H9 (cell line): Measurements from ENCODE around the gene STXBP6. TPM values are rescaled to one million over a fixed set of nuclear protein-coding genes. Genes with fewer than 3 reads are reported as not detected.

Experiments used
- DNase-seq: peaks from one replicate; pipeline ENCODE4 v3.0.0-alpha.2; 2017
- H2AFZ ChIP-seq: one replicate; pipeline ENCODE4 v1.6.1; 2013; ENCODE audit warnings: mild to moderate bottlenecking, low read length, control low read depth, moderate library complexity
- H2AK5ac ChIP-seq: 2 replicates; pipeline ENCODE4 v1.6.1; 2013; ENCODE audit warnings: low read length, control low read depth, mixed read lengths; ENCODE audit not compliant: insufficient read length
- H2BK120ac ChIP-seq: one replicate; pipeline ENCODE4 v1.6.1; 2013; ENCODE audit warnings: low read depth, mild to moderate bottlenecking, low read length, control low read depth, inconsistent platforms; ENCODE audit not compliant: poor library complexity, severe bottlenecking
- H2BK12ac ChIP-seq: 2 replicates; pipeline ENCODE4 v1.6.1; 2013; ENCODE audit warnings: low read length, control low read depth, mixed read lengths, low read depth; ENCODE audit not compliant: insufficient read length
- H2BK15ac ChIP-seq: 2 replicates; pipeline ENCODE4 v1.6.1; 2013; ENCODE audit warnings: low read depth, low read length, control low read depth
- H2BK20ac ChIP-seq: one replicate; pipeline ENCODE4 v1.6.1; 2013; ENCODE audit warnings: low read depth, mild to moderate bottlenecking, low read length, control low read depth, inconsistent platforms; ENCODE audit not compliant: poor library complexity, severe bottlenecking
- H2BK5ac ChIP-seq: 2 replicates; pipeline ENCODE4 v1.6.1; 2013; ENCODE audit warnings: low read length, control low read depth, mixed read lengths; ENCODE audit not compliant: insufficient read length
- H3K14ac ChIP-seq: 2 replicates; pipeline ENCODE4 v1.6.1; 2013; ENCODE audit warnings: low read length, control low read depth; ENCODE audit not compliant: insufficient read depth
- H3K18ac ChIP-seq: 2 replicates; pipeline ENCODE4 v1.6.1; 2013; ENCODE audit warnings: low read depth, mild to moderate bottlenecking, mixed read lengths, low read length, control low read depth; ENCODE audit not compliant: insufficient read length
- H3K23ac ChIP-seq: 2 replicates; pipeline ENCODE4 v1.6.1; 2013; ENCODE audit warnings: low read length, control low read depth, mixed read lengths, low read depth; ENCODE audit not compliant: insufficient read length
- H3K23me2 ChIP-seq: 2 replicates; pipeline ENCODE4 v1.6.1; 2013; ENCODE audit warnings: low read depth, mild to moderate bottlenecking, mixed read lengths, low read length, control low read depth; ENCODE audit not compliant: insufficient read length, poor library complexity, severe bottlenecking
- H3K27ac ChIP-seq: 2 replicates; pipeline ENCODE4 v1.5.1; 2013; ENCODE audit warnings: low read length, control low read depth, mixed read lengths, low read depth; ENCODE audit not compliant: insufficient read length
- H3K27me3 ChIP-seq: 2 replicates; pipeline ENCODE4 v1.6.1; 2013; ENCODE audit warnings: low read length, control low read depth, inconsistent platforms; ENCODE audit not compliant: insufficient read depth
- H3K4ac ChIP-seq: 2 replicates; pipeline ENCODE4 v1.6.1; 2013; ENCODE audit warnings: low read depth, mild to moderate bottlenecking, control low read depth, inconsistent platforms, low read length, moderate library complexity
- H3K4me1 ChIP-seq: 2 replicates; pipeline ENCODE4 v1.6.1; 2013; ENCODE audit warnings: low read length, control low read depth, inconsistent platforms; ENCODE audit not compliant: insufficient read depth
- H3K4me2 ChIP-seq: 2 replicates; pipeline ENCODE4 v1.6.1; 2013; ENCODE audit warnings: low read length, control low read depth, mixed read lengths; ENCODE audit not compliant: insufficient read length, insufficient read depth
- H3K56ac ChIP-seq: 2 replicates; pipeline ENCODE4 v1.6.1; 2013; ENCODE audit warnings: low read depth, mild to moderate bottlenecking, mixed read lengths, low read length, control low read depth; ENCODE audit not compliant: insufficient read length
- H3K79me1 ChIP-seq: 2 replicates; pipeline ENCODE4 v1.6.1; 2013; ENCODE audit warnings: low read depth, mild to moderate bottlenecking, moderate library complexity, low read length, control low read depth, inconsistent platforms; ENCODE audit not compliant: insufficient read depth, poor library complexity, severe bottlenecking
- H3K79me2 ChIP-seq: 2 replicates; pipeline ENCODE4 v1.6.1; 2013; ENCODE audit warnings: low read length, control low read depth, inconsistent platforms; ENCODE audit not compliant: insufficient read depth
- H3K9ac ChIP-seq: 2 replicates; pipeline ENCODE4 v1.6.1; 2013; ENCODE audit warnings: low read length, control low read depth, mixed read lengths; ENCODE audit not compliant: insufficient read length; ENCODE audit errors: extremely low read depth
- H3K9me3 ChIP-seq: one replicate; pipeline ENCODE4 v1.6.1; 2013; ENCODE audit warnings: low read depth, low read length, inconsistent platforms; ENCODE audit not compliant: control insufficient read depth
- H3T11ph ChIP-seq: one replicate; pipeline ENCODE4 v1.6.1; 2013; ENCODE audit warnings: mild to moderate bottlenecking, low read length, control low read depth, inconsistent platforms
- H4K20me1 ChIP-seq: one replicate; pipeline ENCODE4 v1.6.1; 2013; ENCODE audit not compliant: control insufficient read depth, insufficient read length, insufficient read depth
- H4K5ac ChIP-seq: 2 replicates; pipeline ENCODE4 v1.6.1; 2013; ENCODE audit warnings: low read depth, mild to moderate bottlenecking, mixed read lengths, low read length, control low read depth; ENCODE audit not compliant: insufficient read length
- H4K8ac ChIP-seq: replicated peaks from 2 replicates; pipeline ENCODE4 v1.6.1; 2013; ENCODE audit warnings: low read length, control low read depth, mixed read lengths, low read depth; ENCODE audit not compliant: insufficient read length
- H4K91ac ChIP-seq: 2 replicates; pipeline ENCODE4 v1.6.1; 2013; ENCODE audit warnings: low read depth, mild to moderate bottlenecking, moderate library complexity, mixed read lengths, low read length, control low read depth; ENCODE audit not compliant: insufficient read length
- H3K27ac Mint-ChIP-seq, 3 experiments: 2 replicates in 2 of 3; 3 replicates in 1 of 3; pipeline ENCODE4 v1.8.0; 2020 to 2021; ENCODE audit warnings: mixed read lengths in 3 of 3, mild to moderate bottlenecking in 1 of 3, moderate library complexity in 1 of 3
- H3K27me3 Mint-ChIP-seq: 2 replicates; pipeline ENCODE4 v1.8.0; 2021; ENCODE audit warnings: low read depth, mild to moderate bottlenecking, moderate library complexity, mixed read lengths
- H3K36me3 Mint-ChIP-seq, 3 experiments: 2 replicates in 2 of 3; 3 replicates in 1 of 3; pipeline ENCODE4 v1.8.0; 2020 to 2021; ENCODE audit warnings: low read depth in 3 of 3, mixed read lengths in 3 of 3; ENCODE audit not compliant: insufficient read depth in 1 of 3
- H3K4me1 Mint-ChIP-seq, 2 experiments: 2 replicates each; pipeline ENCODE4 v1.8.0; 2020; ENCODE audit warnings: mixed read lengths in 2 of 2
- H3K4me3 Mint-ChIP-seq, 2 experiments: 2 replicates in 1 of 2; 3 replicates in 1 of 2; pipeline ENCODE4 v1.8.0; 2020 to 2021; ENCODE audit warnings: mild to moderate bottlenecking in 2 of 2, mixed read lengths in 2 of 2, moderate library complexity in 1 of 2
- H3K9me3 Mint-ChIP-seq, 2 experiments: 2 replicates in 1 of 2; 3 replicates in 1 of 2; pipeline ENCODE4 v1.8.0; 2020; ENCODE audit warnings: mild to moderate bottlenecking in 2 of 2, mixed read lengths in 2 of 2, moderate library complexity in 1 of 2
- WGBS: extraction: QIAGEN DNeasy Blood & Tissue Kit; methylation state at CpG from one replicate; pipeline ENCODE4 v1.1.7; 2013; ENCODE audit warnings: missing lambda C conversion rate, low lambda C conversion rate, mixed read lengths; ENCODE audit not compliant: insufficient read length; ENCODE audit errors: extremely low coverage; 5-methylcytosine and 5-hydroxymethylcytosine counted together
- total RNA-seq: library from RNA; stranded (reverse); gene quantifications from 2 replicates; pipeline ENCODE4 v1.2.1, GENCODE V29; 2021
- TF ChIP-seq, protein P1 (sequence below): fragments of 200-600 bp; sonication (generic); conservative IDR thresholded peaks from 3 replicates; pipeline ENCODE4 v1.8.0; 2021; ENCODE audit warnings: antibody characterized with exemption, mild to moderate bottlenecking

STXBP6 gene
- total RNA-seq, 1 experiment from 2014 or later: 3.6 TPM

DNA sequence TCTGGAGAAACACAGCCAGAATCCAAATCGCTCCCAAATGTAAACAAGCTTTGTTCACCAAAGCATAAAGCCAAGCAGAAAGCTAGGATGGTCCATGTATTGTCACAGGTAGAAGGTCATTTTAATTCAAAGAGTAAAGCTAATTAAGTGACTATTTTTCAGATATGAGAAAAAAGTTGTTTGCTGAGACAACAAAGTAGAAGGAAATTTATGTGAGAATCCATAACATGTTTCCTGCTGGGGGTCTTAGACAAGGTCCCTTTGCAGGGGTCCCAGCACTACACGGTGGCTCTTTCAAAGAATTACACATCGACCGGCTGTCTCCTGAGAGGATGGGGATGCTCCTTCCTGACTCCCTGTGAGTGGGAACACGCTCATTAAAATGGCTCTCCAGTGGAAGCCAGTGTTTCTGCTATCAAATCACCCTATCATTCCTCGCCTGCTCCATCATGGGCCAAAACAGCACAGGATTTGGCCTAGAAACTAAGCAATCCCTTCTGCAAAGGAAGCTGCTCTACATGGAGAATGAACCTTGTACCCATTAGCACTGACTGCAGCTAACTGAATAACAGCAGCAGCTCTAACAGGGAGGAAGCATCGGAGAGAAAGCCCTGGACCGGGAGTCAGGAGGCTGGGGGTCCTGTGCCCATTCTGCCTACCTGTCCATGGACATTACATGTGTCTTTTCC, 175.3 kb downstream of the STXBP6 start:
- no peak overlapping the region for H3K18ac ChIP-seq
- no CpG with 5 or more reads among the region's 8 CpGs for WGBS
- no peak overlapping the region for H3K27ac ChIP-seq
- no peaks in the 10 kb centered on the region for H4K20me1 ChIP-seq
- no peak overlapping the region for H3K23ac ChIP-seq
- no peak overlapping the region for H3K14ac ChIP-seq
- no peak overlapping the region for H2AK5ac ChIP-seq
- no peak overlapping the region for H3T11ph ChIP-seq
- TF ChIP-seq, protein P1, sequence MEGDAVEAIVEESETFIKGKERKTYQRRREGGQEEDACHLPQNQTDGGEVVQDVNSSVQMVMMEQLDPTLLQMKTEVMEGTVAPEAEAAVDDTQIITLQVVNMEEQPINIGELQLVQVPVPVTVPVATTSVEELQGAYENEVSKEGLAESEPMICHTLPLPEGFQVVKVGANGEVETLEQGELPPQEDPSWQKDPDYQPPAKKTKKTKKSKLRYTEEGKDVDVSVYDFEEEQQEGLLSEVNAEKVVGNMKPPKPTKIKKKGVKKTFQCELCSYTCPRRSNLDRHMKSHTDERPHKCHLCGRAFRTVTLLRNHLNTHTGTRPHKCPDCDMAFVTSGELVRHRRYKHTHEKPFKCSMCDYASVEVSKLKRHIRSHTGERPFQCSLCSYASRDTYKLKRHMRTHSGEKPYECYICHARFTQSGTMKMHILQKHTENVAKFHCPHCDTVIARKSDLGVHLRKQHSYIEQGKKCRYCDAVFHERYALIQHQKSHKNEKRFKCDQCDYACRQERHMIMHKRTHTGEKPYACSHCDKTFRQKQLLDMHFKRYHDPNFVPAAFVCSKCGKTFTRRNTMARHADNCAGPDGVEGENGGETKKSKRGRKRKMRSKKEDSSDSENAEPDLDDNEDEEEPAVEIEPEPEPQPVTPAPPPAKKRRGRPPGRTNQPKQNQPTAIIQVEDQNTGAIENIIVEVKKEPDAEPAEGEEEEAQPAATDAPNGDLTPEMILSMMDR: no peak
- Mint-ChIP-seq H3K27ac (no peak overlapping the region), H3K9me3 (no peaks in the 10 kb centered on the region), H3K4me1 (peaks cover 4 to 5% of the 10 kb centered on the region in 2 experiments; a peak in 2 of 4 replicates), H3K4me3 (no peak overlapping the region), H3K27me3 (no peaks in the 10 kb centered on the region), H3K36me3 (no peaks in the 10 kb centered on the region)
- H2BK20ac ChIP-seq: no peak overlapping the region
- no peak overlapping the region for H4K91ac ChIP-seq
- H3K4ac ChIP-seq: no peak overlapping the region
- DNase-seq: no peak
- H3K79me1 ChIP-seq: no peaks in the 10 kb centered on the region
- H3K9me3 ChIP-seq: no peaks in the 10 kb centered on the region
- H3K4me1 ChIP-seq: no peaks in the 10 kb centered on the region
- H3K4me2 ChIP-seq: no peak overlapping the region
- no peaks in the 10 kb centered on the region for H3K79me2 ChIP-seq
- no peak overlapping the region for H4K5ac ChIP-seq
- H2BK5ac ChIP-seq: no peak overlapping the region
- H3K23me2 ChIP-seq: no peaks in the 10 kb centered on the region
- H2BK12ac ChIP-seq: no peak overlapping the region
- H2AFZ ChIP-seq: no peak overlapping the region
- H2BK120ac ChIP-seq: no peak overlapping the region
- no peak overlapping the region for H3K9ac ChIP-seq
- no peak overlapping the region for H3K56ac ChIP-seq
- no peak overlapping the region for H4K8ac ChIP-seq
- no peak overlapping the region for H2BK15ac ChIP-seq
- no peaks in the 10 kb centered on the region for H3K27me3 ChIP-seq
